CD14-positive monocyte (primary cell): ENCODE data around the gene DNAJB12. TPM values are rescaled to one million over a fixed set of nuclear protein-coding genes. Genes with fewer than 3 reads are reported as not detected.

Source experiments
- DNase-seq, 3 donors: peaks; one replicate each; pipeline ENCODE4 v3.0.0-alpha.2; 2011 to 2022
- H2AFZ ChIP-seq: 2 replicates; pipeline ENCODE4 v1.6.0; 2012; ENCODE audit warnings: mild to moderate bottlenecking, low read depth, low read length, inconsistent platforms; ENCODE audit not compliant: insufficient read depth, poor library complexity, severe bottlenecking
- H3K27ac ChIP-seq, 2 donors: 1 replicate in 1 of 2; 2 replicates in 1 of 2; pipeline ENCODE4 v1.5.1; 2012 to 2013; ENCODE audit warnings: low read length in 2 of 2, control low read depth in 1 of 2, inconsistent platforms in 1 of 2, low read depth in 1 of 2, mild to moderate bottlenecking in 1 of 2
- H3K27me3 ChIP-seq, 2 donors: one replicate each; pipeline versions ENCODE4 v1.6.0 to v1.6.1; 2011 to 2013; ENCODE audit warnings: low read length in 2 of 2; ENCODE audit not compliant: control insufficient read depth in 2 of 2, insufficient read depth in 2 of 2
- H3K36me3 ChIP-seq, 2 donors: replicated peaks in 1 of 2; 1 replicate in 1 of 2; 2 replicates in 1 of 2; pipeline versions ENCODE4 v1.5.1 to v1.6.1; 2012 to 2013; ENCODE audit warnings: low read length in 2 of 2, control low read depth in 1 of 2, inconsistent platforms in 1 of 2, mild to moderate bottlenecking in 1 of 2; ENCODE audit not compliant: insufficient read depth in 2 of 2, control insufficient read depth in 1 of 2
- H3K4me1 ChIP-seq, 2 donors: 1 replicate in 1 of 2; 2 replicates in 1 of 2; pipeline versions ENCODE4 v1.5.1 to v1.6.1; 2012 to 2013; ENCODE audit warnings: low read length in 2 of 2, control low read depth in 1 of 2, inconsistent platforms in 1 of 2, mild to moderate bottlenecking in 1 of 2, moderate library complexity in 1 of 2; ENCODE audit not compliant: insufficient read depth in 2 of 2, control insufficient read depth in 1 of 2
- H3K4me2 ChIP-seq: replicated peaks from 2 replicates; pipeline ENCODE3; 2012; ENCODE audit warnings: low read length, moderate library complexity, mild to moderate bottlenecking; ENCODE audit not compliant: poor library complexity, severe bottlenecking; ENCODE audit errors: extremely low read depth
- H3K4me3 ChIP-seq, 3 experiments: fragments of 200-600 bp in 1 of 3; sonication (generic) in 1 of 3; replicated peaks in 1 of 3; 1 replicate in 2 of 3; 2 replicates in 1 of 3; pipeline ENCODE4 v1.5.1; 2011 to 2013; ENCODE audit warnings: low read length in 3 of 3, mild to moderate bottlenecking in 3 of 3, control low read depth in 2 of 3, low read depth in 2 of 3, inconsistent platforms in 1 of 3, moderate library complexity in 1 of 3
- H3K79me2 ChIP-seq: 2 replicates; pipeline ENCODE4 v1.6.0; 2012; ENCODE audit warnings: mild to moderate bottlenecking, control low read depth, inconsistent platforms, low read length, moderate library complexity; ENCODE audit not compliant: insufficient read depth
- H3K9ac ChIP-seq: 2 replicates; pipeline ENCODE4 v1.6.0; 2017; ENCODE audit warnings: low read length, mild to moderate bottlenecking; ENCODE audit not compliant: insufficient read depth, poor library complexity, severe bottlenecking
- H3K9me3 ChIP-seq, 2 donors: replicated peaks in 1 of 2; 1 replicate in 1 of 2; 2 replicates in 1 of 2; pipeline versions ENCODE4 v1.5.1 to v1.6.1; 2012 to 2013; ENCODE audit warnings: low read length in 2 of 2, control low read depth in 1 of 2; ENCODE audit not compliant: control insufficient read depth in 1 of 2, insufficient read depth in 1 of 2
- H4K20me1 ChIP-seq: 2 replicates; pipeline ENCODE4 v1.6.0; 2012; ENCODE audit warnings: mild to moderate bottlenecking, low read length, control low read depth, moderate library complexity; ENCODE audit not compliant: insufficient read depth
- H3K27ac Mint-ChIP-seq, 7 donors: one replicate each; pipeline ENCODE4 v1.8.0; 2020; ENCODE audit warnings: mild to moderate bottlenecking in 7 of 7, mixed read lengths in 7 of 7, moderate library complexity in 6 of 7, inconsistent platforms in 2 of 7
- H3K27me3 Mint-ChIP-seq, 3 donors: one replicate each; pipeline ENCODE4 v1.8.0; 2021 to 2022; ENCODE audit warnings: low read depth in 3 of 3, mild to moderate bottlenecking in 3 of 3, mixed read lengths in 3 of 3, moderate library complexity in 3 of 3, inconsistent platforms in 1 of 3
- H3K36me3 Mint-ChIP-seq, 2 donors: one replicate each; pipeline ENCODE4 v1.8.0; 2020; ENCODE audit warnings: mixed read lengths in 2 of 2, inconsistent platforms in 1 of 2, mild to moderate bottlenecking in 1 of 2
- H3K4me1 Mint-ChIP-seq: one replicate; pipeline ENCODE4 v1.8.0; 2020; ENCODE audit warnings: mild to moderate bottlenecking, mixed read lengths
- H3K4me3 Mint-ChIP-seq, 2 donors: one replicate each; pipeline ENCODE4 v1.8.0; 2020; ENCODE audit warnings: mild to moderate bottlenecking in 2 of 2, mixed read lengths in 2 of 2, moderate library complexity in 1 of 2
- H3K9me3 Mint-ChIP-seq, 7 donors: one replicate each; pipeline ENCODE4 v1.8.0; 2020 to 2022; ENCODE audit warnings: mixed read lengths in 7 of 7, mild to moderate bottlenecking in 6 of 7, moderate library complexity in 6 of 7, inconsistent platforms in 2 of 7
- WGBS: methylation state at CpG from one replicate; pipeline ENCODE4 v1.1.5; 2013; ENCODE audit warnings: missing lambda C conversion rate; ENCODE audit not compliant: insufficient coverage; 5-methylcytosine and 5-hydroxymethylcytosine counted together
- intact Hi-C, 2 donors: fragments of 100-400 bp; cut with micrococcal nuclease; formaldehyde crosslinking; loops; one replicate each; pipeline versions ENCODE4 v1.15.0 to v1.15.1; 2023
- polyA plus RNA-seq, 3 donors: library from polyadenylated mRNA; depleted of rRNA in 1 of 3; unstranded in 2 of 3; stranded (reverse) in 1 of 3; fragments of 300-500 nt in 2 of 3; fragments of >200 nt in 1 of 3; fragmentation: Illumina TruSeq in 2 of 3; gene quantifications; 1 replicate in 2 of 3; 2 replicates in 1 of 3; pipeline ENCODE4 v1.2.3, GENCODE V29; 2012 to 2021
- TF ChIP-seq, protein P1 (sequence below): fragments of 200-600 bp; IDR thresholded peaks from one replicate; pipeline ENCODE4 v1.8.0; 2022; ENCODE audit warnings: antibody characterized with exemption, mild to moderate bottlenecking

DNAJB12 gene
- polyA plus RNA-seq, 3 donors = 26.5 to 42.5 (median 37.9) TPM

GRCh38 chr10:72318418-72319262 is 36.1 kb downstream of the DNAJB12 start:
- Mint-ChIP-seq H3K36me3 (peaks cover 0 to 3% of the 10 kb centered on the region in 2 donors), H3K27me3 (peaks cover 0 to 2% (median 0%) of the 10 kb centered on the region in 3 donors), H3K4me1 (peaks cover 85% of the 10 kb centered on the region), H3K9me3 (no peaks in the 10 kb centered on the region), H3K4me3 (peak overlapping the region; percentile 73 to 79), H3K27ac (peak overlapping the region; percentile 95 to 99 (median 98))
- H3K27me3 ChIP-seq = no peaks in the 10 kb centered on the region
- H3K27ac ChIP-seq = peak overlapping the region; percentile 84 to 100
- H3K4me1 ChIP-seq = peaks cover 83 to 90% of the 10 kb centered on the region in 2 donors
- TF ChIP-seq, protein P1, sequence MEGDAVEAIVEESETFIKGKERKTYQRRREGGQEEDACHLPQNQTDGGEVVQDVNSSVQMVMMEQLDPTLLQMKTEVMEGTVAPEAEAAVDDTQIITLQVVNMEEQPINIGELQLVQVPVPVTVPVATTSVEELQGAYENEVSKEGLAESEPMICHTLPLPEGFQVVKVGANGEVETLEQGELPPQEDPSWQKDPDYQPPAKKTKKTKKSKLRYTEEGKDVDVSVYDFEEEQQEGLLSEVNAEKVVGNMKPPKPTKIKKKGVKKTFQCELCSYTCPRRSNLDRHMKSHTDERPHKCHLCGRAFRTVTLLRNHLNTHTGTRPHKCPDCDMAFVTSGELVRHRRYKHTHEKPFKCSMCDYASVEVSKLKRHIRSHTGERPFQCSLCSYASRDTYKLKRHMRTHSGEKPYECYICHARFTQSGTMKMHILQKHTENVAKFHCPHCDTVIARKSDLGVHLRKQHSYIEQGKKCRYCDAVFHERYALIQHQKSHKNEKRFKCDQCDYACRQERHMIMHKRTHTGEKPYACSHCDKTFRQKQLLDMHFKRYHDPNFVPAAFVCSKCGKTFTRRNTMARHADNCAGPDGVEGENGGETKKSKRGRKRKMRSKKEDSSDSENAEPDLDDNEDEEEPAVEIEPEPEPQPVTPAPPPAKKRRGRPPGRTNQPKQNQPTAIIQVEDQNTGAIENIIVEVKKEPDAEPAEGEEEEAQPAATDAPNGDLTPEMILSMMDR = no peak
- peak in 1 of 3 donors; percentile 48 for DNase-seq
- H4K20me1 ChIP-seq = no peaks in the 10 kb centered on the region
- H3K9ac ChIP-seq = peak overlapping the region; percentile 95
- WGBS = 43% methylated on average over 9 of the region's 10 CpGs
- intact Hi-C loops = loop anchor here in 1 of 2 donors (5.0 kb wide), 1 partner anchor 46 kb away; the partner anchor contains the start of gene DDIT4
- H3K4me3 ChIP-seq = peak overlapping the region; percentile 37 to 73 (median 46)
- H3K4me2 ChIP-seq = peak overlapping the region; percentile 78
- peaks cover 10% of the 10 kb centered on the region for H3K79me2 ChIP-seq
- H2AFZ ChIP-seq = no peak overlapping the region
- H3K9me3 ChIP-seq = no peaks in the 10 kb centered on the region
- H3K36me3 ChIP-seq = no peaks in the 10 kb centered on the region

- H3K9me3 Mint-ChIP-seq = no peaks in the 10 kb centered on the region
- no peak overlapping the region for H3K4me2 ChIP-seq
- intact Hi-C loops = loop anchor here in 1 of 2 donors (5.0 kb wide), 1 partner anchor 45 kb away; the partner anchor contains the start of gene DDIT4
Measured at GRCh38 chr10:72316748-72317435, 37.8 kb downstream of the DNAJB12 start.

More at GRCh38 chr10:72316748-72317435, 37.8 kb downstream of the DNAJB12 start:
- Mint-ChIP-seq H3K27ac (peak overlapping the region; percentile 77 to 90 (median 83)), H3K4me3 (no peak overlapping the region), H3K4me1 (peaks cover 68% of the 10 kb centered on the region), H3K36me3 (peaks cover 0 to 3% of the 10 kb centered on the region in 2 donors), H3K27me3 (peaks cover 0 to 2% (median 0%) of the 10 kb centered on the region in 3 donors)
- Histone ChIP-seq H3K4me3 (peak overlapping the region in 1 of 3 experiments; percentile 2), H3K36me3 (no peaks in the 10 kb centered on the region), H3K27ac (peak overlapping the region; percentile 15 to 73), H3K4me1 (peaks cover 65 to 72% of the 10 kb centered on the region in 2 donors), H3K27me3 (no peaks in the 10 kb centered on the region), H3K9me3 (no peaks in the 10 kb centered on the region), H3K9ac (no peak overlapping the region), H3K79me2 (peaks cover 10% of the 10 kb centered on the region), H4K20me1 (no peaks in the 10 kb centered on the region), H2AFZ (no peak overlapping the region)
- WGBS = 3% methylated on average over 6 of the region's 12 CpGs
- peak in 2 of 3 donors; percentile 43 to 46 for DNase-seq
- TF ChIP-seq, protein P1 = no peak
